WTC11 (cell line): ENCODE measurements around the gene MRO. TPM values are rescaled to one million over a fixed set of nuclear protein-coding genes. Genes with fewer than 3 reads are reported as not detected.

Source experiments
- ATAC-seq: fragments of 200-7000 bp; cut with Tn5 transposase; 2 replicates; pipeline ENCODE4 v1.10.0; 2021; ENCODE audit warnings: mild to moderate bottlenecking, moderate library complexity
- CTCF ChIA-PET: fragments of 300-600 bp; sonication (Branson Sonifier 250); formaldehyde crosslinking; loops from one replicate; lab custom pipeline; 2021; ENCODE audit warnings: antibody characterized with exemption; lab: Charles Lee
- POLR2A ChIA-PET: fragments of 350-600 bp; sonication (Branson Sonifier 250); formaldehyde crosslinking; loops from one replicate; lab custom pipeline; 2021; ENCODE audit warnings: antibody characterized with exemption; lab: Charles Lee
- DNase-seq: peaks from one replicate; pipeline ENCODE4 v3.0.0; 2021; ENCODE audit warnings: low spot score
- H3K27ac Mint-ChIP-seq: 2 replicates; pipeline ENCODE4 v1.8.0; 2021; ENCODE audit warnings: mixed read lengths
- H3K27me3 Mint-ChIP-seq: 2 replicates; pipeline ENCODE4 v1.8.0; 2021; ENCODE audit warnings: low read depth, mild to moderate bottlenecking, moderate library complexity, mixed read lengths
- H3K36me3 Mint-ChIP-seq: 2 replicates; pipeline ENCODE4 v1.8.0; 2021; ENCODE audit warnings: mixed read lengths
- H3K4me1 Mint-ChIP-seq: 2 replicates; pipeline ENCODE4 v1.8.0; 2022; ENCODE audit warnings: mixed read lengths
- H3K4me3 Mint-ChIP-seq: 2 replicates; pipeline ENCODE4 v1.8.0; 2021; ENCODE audit warnings: mild to moderate bottlenecking, moderate library complexity, mixed read lengths
- H3K9me3 Mint-ChIP-seq: 2 replicates; pipeline ENCODE4 v1.8.0; 2021; ENCODE audit warnings: mixed read lengths
- ATF6 ChIP-seq: sonication (generic); formaldehyde crosslinking; IDR thresholded peaks from 2 replicates; pipeline ENCODE4 v1.8.1; 2023; ENCODE audit warnings: mild to moderate bottlenecking, missing genetic modification reagents
- CREB1 ChIP-seq: sonication (generic); formaldehyde crosslinking; IDR thresholded peaks from 2 replicates; pipeline ENCODE4 v1.8.0; 2023; ENCODE audit warnings: mild to moderate bottlenecking, missing genetic modification reagents
- E2F1 ChIP-seq: sonication (generic); formaldehyde crosslinking; IDR thresholded peaks from 2 replicates; pipeline ENCODE4 v1.8.0; 2022; ENCODE audit warnings: mild to moderate bottlenecking, missing genetic modification reagents
- E2F5 ChIP-seq: sonication (generic); formaldehyde crosslinking; IDR thresholded peaks from 2 replicates; pipeline ENCODE4 v1.8.1; 2022; ENCODE audit warnings: mild to moderate bottlenecking, moderate library complexity, missing genetic modification reagents
- GRHL2 ChIP-seq: fragments of 250-450 bp; sonication (Bioruptor Pico); IDR thresholded peaks from 2 replicates; pipeline ENCODE4 v1.8.0; 2022; ENCODE audit warnings: mild to moderate bottlenecking, moderate library complexity; ENCODE audit not compliant: insufficient replicate concordance, severe bottlenecking
- NR2C2 ChIP-seq: sonication (generic); formaldehyde crosslinking; IDR thresholded peaks from 2 replicates; pipeline ENCODE4 v1.8.0; 2022; ENCODE audit warnings: mild to moderate bottlenecking, missing genetic modification reagents
- TP53 ChIP-seq: sonication (generic); formaldehyde crosslinking; IDR thresholded peaks from 2 replicates; pipeline ENCODE4 v1.8.1; 2023; ENCODE audit warnings: mild to moderate bottlenecking, missing genetic modification reagents
- USF1 ChIP-seq: sonication (generic); formaldehyde crosslinking; IDR thresholded peaks from 2 replicates; pipeline ENCODE4 v1.8.0; 2022; ENCODE audit warnings: mild to moderate bottlenecking, missing genetic modification reagents
- ZNF219 ChIP-seq: sonication (generic); formaldehyde crosslinking; IDR thresholded peaks from 2 replicates; pipeline ENCODE4 v1.8.0; 2023; ENCODE audit warnings: missing genetic modification reagents, mild to moderate bottlenecking, borderline replicate concordance
- ZNF317 ChIP-seq: sonication (generic); formaldehyde crosslinking; IDR thresholded peaks from 2 replicates; pipeline ENCODE4 v1.8.1; 2023; ENCODE audit warnings: low read depth, mild to moderate bottlenecking, moderate library complexity, missing genetic modification reagents, borderline replicate concordance
- ZNF416 ChIP-seq: fragments of 250-450 bp; sonication (Bioruptor Pico); IDR thresholded peaks from 2 replicates; pipeline ENCODE4 v1.9.0; 2021; ENCODE audit warnings: mild to moderate bottlenecking, inconsistent platforms
- ZNF425 ChIP-seq: fragments of 250-450 bp; sonication (Bioruptor Pico); conservative IDR thresholded peaks from 2 replicates; pipeline ENCODE4 v1.9.0; 2021; ENCODE audit warnings: mild to moderate bottlenecking
- ZNF671 ChIP-seq: fragments of 250-450 bp; sonication (Bioruptor Pico); IDR thresholded peaks from 2 replicates; pipeline ENCODE4 v1.8.0; 2021; ENCODE audit warnings: mild to moderate bottlenecking
- total RNA-seq: library from RNA; stranded (reverse); gene quantifications from 3 replicates; pipeline ENCODE4 v1.2.3, GENCODE V29; 2021

The MRO gene
- total RNA-seq, 1 experiment from 2014 or later, result 2.1 TPM

GRCh38 chr18:50803592-50803991 lies 16.2 kb downstream of the MRO start:
- Mint-ChIP-seq H3K4me3 (no peak overlapping the region), H3K27me3 (no peaks in the 10 kb centered on the region), H3K36me3 (no peaks in the 10 kb centered on the region), H3K9me3 (no peaks in the 10 kb centered on the region), H3K4me1 (peaks cover 33% of the 10 kb centered on the region), H3K27ac (no peak overlapping the region)
- no peak for TF ChIP-seq E2F5 (CRISPR knock-in tag)
- no peak for TF ChIP-seq TP53 (CRISPR knock-in tag)
- TF ChIP-seq GRHL2 (CRISPR knock-in tag), result no peak
- no peak for TF ChIP-seq ZNF416 (CRISPR knock-in tag)
- no peak for TF ChIP-seq E2F1
- no peak for TF ChIP-seq ZNF317 (CRISPR knock-in tag)
- no peak for TF ChIP-seq USF1 (CRISPR knock-in tag)
- no peak for TF ChIP-seq ZNF219 (CRISPR knock-in tag)
- no peak for TF ChIP-seq ATF6 (CRISPR knock-in tag)
- TF ChIP-seq NR2C2 (CRISPR knock-in tag), result no peak
- ATAC-seq, result no peak
- POLR2A ChIA-PET, result no interaction called here
- CTCF ChIA-PET, result interaction anchor here (1.4 kb wide), 1 partner anchor 12 kb away, joined by 4 read pairs; no protein-coding TSS in a partner anchor
- no peak for DNase-seq

GRCh38 chr18:50802141-50802540 lies 17.7 kb downstream of the MRO start:
- Mint-ChIP-seq H3K27ac (no peak overlapping the region), H3K9me3 (no peaks in the 10 kb centered on the region), H3K36me3 (no peaks in the 10 kb centered on the region), H3K27me3 (no peaks in the 10 kb centered on the region), H3K4me3 (no peak overlapping the region), H3K4me1 (peaks cover 29% of the 10 kb centered on the region)
- ChIA-PET CTCF (interaction anchor here (0.5 to 1.4 kb wide), 3 partner anchors 90 to 324 kb away, joined by 3 read pairs; no protein-coding TSS in a partner anchor), POLR2A (no interaction called here)
- TF ChIP-seq ZNF671 (CRISPR knock-in tag) (no peak), CREB1 (CRISPR knock-in tag) (no peak)
- DNase-seq (no peak), ATAC-seq (peak; percentile 68)

- DNase-seq (no peak), ATAC-seq (no peak)
- ChIA-PET CTCF (no interaction called here), POLR2A (no interaction called here)
- Mint-ChIP-seq H3K4me1 (peaks cover 14% of the 10 kb centered on the region), H3K27ac (no peak overlapping the region), H3K4me3 (no peak overlapping the region), H3K9me3 (no peaks in the 10 kb centered on the region), H3K27me3 (no peaks in the 10 kb centered on the region; the same call in 1 of the 2 replicates), H3K36me3 (no peaks in the 10 kb centered on the region)
- no peak for TF ChIP-seq ZNF425 (CRISPR knock-in tag)
- TF ChIP-seq NR2C2 (CRISPR knock-in tag), result no peak
These were observed 22.7 kb downstream of the MRO start for GRCh38 chr18:50797142-50797541.
